TTC549 (cell line): ENCODE data around the gene SGK1.

Experiments used
- FAIRE-seq: peaks from 2 replicates; lab custom pipeline; 2012; peaks lifted over from hg19 to GRCh38; lab: Jason Lieb, UNC

The SGK1 gene

DNA sequence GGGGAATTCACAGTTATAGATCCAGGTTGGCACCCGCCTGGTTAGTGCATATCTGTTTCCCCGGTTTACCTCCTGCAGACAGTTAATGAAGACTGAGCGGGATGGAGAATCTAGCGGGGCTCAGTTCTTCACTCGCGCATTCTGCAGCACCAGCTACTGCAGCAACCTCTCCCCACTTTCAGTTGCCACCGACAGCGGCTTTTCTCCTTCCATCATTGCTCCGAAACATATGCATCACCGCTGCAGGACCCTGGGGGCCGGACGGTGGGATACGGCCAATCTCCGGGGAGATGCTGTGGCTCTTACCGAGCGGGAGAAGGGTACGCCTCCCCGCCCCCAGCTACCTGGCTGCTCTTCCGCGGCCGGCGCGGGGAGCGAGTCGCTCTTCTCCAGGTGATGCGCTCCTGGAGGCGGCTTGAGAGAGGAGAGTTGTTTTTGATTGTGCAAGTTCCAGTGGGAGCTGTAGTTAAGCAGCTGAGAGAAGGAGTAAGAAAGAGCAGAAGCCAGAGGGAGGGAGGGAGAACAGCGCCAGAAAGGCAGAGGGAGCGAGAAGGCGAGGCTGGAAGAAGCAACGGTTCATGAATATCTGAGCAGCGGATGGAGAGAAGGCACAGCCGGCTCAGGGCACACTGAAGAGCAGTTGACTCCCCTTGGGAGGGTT, at the start of gene SGK1:
Gene SGK1 (minus strand): TSS at position 642 of the 661 bp plus-strand sequence. CDS start 652 bp downstream, outside the sequence.
- no peak for FAIRE-seq

DNA sequence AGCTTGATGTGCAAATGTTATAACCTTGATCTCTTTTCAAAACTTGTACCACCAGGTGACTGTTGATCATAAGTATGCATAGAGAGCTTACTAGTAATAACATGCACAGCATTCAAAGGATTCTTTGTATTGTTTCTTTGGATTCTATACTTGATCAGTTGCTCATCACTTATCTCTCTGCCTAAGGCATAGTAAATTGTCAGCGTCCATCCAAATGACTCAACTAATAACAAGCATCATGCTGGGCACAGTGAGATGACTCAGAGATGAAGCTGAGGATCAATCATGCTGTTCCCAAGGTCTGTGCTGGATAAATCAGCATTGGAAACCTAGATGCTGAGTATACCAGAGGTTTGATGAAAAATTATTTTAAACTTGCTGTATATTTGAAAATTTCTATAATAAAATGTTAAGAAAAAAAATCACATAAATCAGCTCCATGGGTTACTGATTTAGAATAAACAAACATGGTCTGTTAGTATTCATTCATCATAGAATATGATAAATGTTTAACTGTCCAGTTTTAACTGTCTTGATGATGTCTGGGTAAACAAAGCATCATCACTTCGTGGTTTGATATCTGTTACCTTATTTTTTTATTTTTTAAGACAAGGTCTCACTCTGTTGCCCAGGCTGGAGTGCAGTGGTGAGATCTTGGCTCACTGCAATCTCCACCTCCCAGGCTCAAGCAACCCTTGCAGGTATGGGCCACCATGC, 45.6 kb upstream of the SGK1 start:
- FAIRE-seq: no peak

DNA sequence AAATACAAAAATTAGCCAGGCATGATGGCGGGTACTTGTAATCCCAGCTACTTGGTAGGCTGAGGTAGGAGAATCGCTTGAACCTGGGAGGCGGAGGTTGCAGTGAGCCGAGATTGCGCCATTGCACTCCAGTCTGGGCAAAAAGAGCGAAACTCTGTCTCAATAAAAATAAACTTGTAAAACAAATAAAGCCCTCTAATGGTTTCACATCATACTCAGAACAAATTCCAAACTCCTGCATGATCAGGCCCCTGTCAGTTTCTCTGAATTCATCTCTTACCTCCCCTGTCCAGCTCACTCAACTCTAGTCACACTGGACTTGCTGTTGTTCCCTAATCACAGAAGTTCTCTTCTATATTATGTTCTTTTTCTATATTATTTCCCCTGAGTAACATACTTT, 43.1 kb upstream of the SGK1 start:
- FAIRE-seq: no peak

DNA sequence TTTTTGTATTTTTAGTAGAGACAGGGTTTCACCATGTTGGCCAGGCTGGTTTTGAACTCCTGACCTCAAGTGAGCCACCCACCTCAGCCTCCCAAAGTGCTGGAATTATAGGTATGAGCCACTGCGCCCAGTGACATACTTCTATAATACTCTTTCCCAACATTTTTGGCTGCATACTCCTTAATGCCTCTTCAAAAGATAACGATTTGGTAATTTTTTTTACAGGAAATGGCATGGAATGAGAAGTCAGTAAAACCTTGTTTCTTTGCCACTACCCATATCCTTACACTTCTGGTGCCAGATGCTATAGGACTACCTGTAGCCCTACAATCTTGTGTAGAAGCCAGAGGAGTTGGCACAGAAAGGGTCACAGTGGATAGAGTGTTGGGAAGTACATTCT, 41.4 kb upstream of the SGK1 start:
- FAIRE-seq: no peak

DNA sequence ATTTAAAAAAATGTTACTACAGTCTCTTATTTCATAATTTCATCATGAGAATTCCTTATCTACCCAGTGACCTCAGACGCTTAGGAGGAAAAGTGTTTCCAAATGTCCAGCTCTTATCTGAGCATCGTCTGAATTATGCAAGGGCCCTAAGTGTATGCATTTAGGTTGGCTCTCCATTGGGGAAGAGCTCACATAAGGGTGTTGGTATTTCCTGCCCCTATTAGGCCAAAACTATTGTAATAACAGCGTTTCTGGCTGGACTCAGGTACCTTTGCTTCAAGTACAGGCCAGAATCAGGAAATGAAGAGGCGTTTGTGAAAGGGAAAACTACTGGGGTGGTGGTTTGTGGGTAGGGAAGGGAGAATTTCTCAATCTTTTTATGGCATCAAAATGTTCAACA, 40.4 kb upstream of the SGK1 start:
- FAIRE-seq: no peak

DNA sequence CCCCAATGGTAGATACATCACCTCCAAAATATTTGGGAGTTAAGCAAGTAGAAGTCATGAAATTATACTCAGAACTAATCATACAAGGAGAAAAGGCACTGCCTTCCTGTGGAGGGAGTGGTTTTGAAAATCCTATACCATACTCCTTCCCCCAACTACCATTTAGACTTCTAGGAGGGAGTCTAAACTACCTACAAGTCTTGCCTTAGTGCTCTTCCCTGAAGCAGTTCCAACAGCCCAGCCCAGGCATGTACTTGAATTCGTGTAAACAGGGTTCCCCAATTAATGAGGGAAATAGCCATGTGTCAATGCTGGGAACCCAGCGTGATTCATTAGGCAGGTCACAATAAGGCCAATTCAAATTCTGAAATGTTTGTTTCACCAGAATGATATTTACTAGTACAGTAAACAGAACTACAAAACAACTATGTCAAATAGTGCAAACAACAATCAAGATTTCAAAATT, 39.1 kb upstream of the SGK1 start:
- FAIRE-seq: no peak

DNA sequence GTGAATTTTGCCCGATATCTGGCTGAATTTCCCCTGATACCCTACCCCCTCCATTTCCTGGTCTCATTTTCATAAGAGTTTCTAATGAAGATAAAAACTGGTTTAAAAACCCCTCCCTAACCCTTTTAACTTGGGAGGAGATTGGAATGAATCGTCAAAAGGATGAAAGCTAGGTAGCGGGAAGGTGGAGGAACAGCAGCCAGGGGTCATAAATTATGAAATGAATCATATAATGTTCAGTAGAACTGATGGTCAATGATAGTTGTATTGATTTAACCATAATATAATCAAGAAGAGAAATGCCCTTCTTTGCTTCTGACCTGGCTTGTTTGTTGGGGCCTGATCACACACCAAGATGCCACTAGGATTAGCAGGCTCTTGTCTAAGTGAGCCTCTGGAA, 38.5 kb upstream of the SGK1 start:
- no peak for FAIRE-seq

DNA sequence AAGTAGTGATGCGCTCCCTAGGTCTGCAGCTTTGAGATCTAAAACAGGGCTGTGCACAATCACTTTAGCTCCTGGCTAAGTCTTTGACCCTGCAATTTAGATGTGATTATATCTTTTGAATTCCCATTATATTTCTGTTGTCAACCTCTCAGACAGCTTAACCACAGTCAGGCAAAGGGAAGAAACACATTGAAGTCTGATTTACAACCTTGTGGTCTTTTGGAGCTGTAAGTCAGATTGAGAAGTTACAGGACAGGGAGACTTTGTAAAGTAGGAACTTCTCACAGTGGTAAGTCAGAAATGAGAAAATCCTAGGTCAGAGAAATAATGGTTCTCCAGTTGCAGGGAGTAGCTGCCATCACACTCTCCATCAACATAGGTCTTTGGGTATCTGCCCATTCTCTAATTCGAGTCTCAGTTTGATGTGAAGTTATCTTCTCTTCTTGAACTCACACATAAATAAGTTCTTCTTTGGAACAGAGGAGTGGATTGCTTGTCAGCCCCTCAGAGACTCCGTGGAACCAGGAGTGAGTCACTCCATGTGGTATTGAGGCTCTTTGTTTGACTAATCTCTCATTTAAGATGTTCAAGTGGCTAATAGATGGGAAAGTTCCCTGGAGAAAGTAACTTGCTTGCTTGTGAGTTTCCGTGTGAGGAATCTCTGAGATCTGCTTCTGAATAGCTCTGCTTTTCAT, 35.0 kb upstream of the SGK1 start:
- no peak for FAIRE-seq

DNA sequence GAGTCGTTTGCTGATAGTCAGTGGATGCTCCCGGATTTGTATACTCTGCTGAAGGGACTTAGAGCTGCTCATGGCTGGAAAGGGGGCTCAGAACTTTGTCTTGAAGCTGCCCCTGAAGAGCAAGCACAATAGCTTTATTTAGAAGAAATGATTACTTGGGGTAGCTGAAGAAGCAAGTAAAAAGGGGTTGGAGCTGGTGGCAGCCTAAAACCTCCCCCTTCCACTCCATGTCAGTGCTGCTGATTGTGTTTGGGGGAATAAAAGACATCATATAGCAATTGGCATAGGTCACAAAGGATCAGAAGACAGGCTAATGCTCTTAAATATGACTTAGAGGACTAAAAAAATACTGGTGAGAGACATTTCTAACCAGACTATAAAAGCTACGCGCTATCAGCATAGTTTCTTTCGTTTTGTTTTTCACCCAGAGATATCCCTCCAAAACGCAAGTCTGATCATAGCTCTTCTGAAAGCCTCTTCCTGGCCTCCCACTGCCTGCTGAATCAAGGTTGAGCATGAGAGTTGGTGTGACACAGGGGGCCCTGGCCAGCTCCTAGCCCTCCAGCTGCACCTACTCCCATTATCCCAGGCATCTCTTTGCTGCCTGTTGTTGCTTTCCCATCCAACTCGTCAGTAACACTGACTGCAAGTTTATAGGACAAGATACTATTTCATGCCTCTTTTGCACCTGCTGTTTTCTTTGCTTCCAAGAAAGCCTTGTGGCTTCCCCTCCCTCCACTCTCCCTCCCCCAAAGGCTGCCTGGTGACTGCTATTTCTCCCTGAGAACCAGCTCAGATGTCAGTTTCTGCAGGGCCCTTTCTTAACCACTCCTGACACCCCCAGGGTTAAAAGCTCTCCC, 33.9 kb upstream of the SGK1 start:
- FAIRE-seq: no peak

DNA sequence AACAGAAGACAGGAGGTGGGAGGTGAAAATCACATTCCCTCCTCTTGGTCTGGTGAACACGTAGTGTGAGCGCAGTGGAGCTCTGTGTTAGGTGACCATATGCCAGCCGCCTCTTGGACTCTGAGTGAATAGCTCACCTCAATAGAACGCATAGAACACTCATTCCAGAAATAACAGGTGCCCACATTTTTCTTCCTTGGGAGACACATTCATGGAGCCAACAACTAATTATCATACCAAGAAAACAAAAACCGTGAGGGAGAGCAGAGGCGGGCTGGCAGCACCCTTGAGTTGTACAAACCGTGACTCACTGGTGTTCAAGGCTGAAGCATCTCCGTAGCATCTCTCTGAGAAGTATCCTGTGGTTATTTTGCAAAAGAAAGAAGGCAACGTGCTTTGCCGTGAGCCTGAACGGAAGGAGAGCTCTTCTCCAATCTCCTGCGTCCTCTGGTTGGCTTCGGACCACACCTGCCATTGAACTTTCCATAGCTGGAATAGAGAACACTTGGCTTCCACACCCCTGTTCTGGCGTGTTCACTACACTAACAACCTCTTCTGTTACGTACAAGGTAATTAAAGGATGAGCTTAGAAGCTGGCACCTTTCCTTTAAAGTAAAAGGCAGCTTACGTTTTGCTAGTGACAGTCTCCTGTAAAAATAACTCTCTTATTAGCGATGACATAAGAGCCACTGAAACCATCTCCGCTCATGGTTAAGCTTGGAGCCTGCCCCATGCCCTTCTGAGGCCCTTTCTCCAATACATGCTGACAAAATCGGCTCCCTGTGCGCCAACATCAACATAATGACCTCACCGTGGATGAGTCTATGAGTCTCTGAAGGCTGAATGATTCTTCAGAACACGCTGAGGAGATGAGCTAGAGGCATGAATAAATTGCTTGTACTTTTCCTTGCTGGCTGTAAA, 30.2 kb upstream of the SGK1 start:
- no peak for FAIRE-seq

DNA sequence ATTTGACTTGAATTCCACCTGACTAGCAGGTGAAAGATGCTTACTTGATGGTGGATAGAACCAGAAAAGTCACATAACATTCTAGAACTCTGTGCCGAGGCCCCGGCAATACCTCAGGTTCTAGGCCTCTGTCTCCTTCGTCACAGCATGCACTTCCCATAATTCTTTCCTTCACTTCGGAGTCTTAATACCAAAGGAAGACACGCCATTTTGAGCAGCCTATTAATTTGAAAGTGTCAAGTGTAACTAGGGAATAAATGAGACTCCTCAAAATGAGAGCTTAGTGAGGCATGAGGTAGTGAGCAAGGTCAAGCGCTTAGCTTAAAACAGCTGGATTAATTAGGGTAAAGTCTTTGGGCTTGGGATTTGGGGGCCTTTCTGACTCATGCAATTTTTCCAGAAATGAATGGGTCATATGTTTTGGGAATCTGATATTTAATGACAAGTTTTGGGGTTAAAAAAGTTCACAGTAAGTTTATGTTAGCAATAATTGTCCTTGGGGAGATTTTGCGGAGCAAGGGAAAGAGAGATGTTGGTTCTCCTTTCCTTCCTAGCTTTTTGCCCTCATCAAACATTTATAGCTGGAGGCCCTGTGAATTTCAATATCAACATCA, 29.1 kb upstream of the SGK1 start:
- FAIRE-seq: no peak

DNA sequence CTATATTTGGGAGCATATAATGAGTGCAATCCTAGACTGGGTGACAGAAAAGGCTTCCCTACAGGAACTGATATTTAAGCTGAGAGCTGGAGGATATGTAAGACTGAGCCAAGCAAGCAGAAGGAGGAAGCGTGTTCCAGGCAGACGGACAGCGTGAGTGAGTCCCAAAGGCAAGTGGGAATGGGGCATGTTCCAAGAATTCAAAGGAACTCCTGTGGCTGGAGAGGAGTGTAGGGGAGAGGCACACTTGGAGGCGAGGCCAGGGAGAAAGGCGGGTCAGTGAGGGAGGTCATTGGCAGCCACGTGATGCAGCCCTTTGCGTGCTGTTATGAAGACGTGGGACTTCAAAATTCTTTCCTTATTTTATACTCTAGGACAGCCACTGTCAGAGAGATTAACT, 27.9 kb upstream of the SGK1 start:
- no peak for FAIRE-seq

DNA sequence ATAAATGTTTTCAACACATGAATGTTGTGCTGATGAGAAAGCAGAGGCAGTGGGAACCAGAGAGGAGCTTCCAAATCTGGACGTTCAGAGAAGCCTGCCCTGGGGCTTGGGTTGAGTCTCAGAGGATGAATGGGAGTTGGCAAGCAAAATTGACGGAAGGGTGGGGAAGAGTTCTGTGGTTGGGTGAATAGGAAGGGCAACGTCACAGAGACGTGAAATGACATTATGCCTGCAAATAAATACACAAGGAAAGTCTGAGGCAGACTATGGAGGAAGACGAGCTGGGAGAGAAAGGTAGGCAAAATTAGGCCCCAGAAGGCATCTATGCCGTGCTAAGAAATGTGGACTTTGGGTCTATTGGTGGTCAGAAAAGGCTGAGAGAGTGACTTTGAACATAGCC, 25.2 kb upstream of the SGK1 start:
- FAIRE-seq: no peak

DNA sequence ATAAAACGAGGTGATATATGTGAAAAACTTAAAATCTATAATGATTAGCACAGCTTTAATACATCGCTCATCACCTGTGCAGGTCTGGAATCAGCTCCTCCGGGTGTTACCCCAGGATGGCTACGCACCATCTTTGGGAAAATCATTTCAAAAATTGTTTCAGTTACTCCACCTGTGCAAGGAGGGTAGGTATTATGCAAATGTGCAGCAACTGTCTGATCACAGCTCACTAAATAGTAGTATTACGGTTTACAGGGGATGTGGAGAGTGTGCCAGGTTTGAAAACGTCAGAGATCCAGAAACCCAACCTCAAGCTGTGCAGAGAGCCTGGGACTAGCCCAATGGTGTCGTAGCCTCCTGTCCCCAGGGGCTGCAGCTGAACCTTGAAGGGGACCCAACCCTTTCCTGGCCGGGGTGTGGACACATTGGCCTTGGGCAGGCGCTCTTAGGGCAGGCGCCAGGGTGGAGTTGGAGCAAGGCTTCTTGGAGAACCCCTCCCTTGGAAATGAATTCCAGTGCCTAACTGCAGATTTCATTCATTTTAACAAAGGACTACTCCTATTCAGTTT, 24.2 kb upstream of the SGK1 start:
- no peak for FAIRE-seq

DNA sequence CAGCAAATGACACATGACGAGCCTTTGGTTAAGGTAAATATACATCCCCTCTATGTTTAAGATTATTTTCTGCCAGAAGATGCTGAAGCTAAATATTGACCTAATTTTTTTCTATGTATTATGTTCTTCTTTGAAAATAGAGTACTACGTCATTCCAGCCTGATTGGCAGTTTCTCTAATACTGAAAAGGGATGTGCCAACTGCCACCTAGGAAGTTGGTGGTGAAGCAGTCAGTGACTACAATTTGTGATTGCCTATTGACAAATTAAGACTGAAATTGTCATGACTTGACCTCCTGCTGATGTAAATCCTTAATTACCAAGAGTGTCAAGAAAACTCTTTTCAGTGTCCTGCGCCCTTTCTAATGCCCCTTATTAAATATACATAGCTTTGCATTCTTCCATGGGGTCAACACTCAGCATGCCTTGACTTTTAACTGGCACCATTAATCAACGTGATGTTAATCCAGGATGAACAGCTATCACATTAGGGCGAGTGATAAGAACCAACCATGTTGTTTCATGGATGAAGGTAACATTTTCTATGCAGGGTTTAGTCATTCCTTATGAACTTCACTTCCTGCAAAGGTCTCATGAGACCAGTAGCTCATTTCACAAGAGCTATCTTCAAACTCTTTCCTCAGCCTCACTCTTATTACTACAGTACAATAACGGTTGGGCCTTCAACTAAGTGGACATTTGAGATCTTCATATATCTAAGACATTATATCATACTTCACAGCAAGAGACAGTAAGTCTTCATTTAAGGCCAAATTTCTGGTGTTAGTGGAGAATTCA, 22.5 kb upstream of the SGK1 start:
- no peak for FAIRE-seq

DNA sequence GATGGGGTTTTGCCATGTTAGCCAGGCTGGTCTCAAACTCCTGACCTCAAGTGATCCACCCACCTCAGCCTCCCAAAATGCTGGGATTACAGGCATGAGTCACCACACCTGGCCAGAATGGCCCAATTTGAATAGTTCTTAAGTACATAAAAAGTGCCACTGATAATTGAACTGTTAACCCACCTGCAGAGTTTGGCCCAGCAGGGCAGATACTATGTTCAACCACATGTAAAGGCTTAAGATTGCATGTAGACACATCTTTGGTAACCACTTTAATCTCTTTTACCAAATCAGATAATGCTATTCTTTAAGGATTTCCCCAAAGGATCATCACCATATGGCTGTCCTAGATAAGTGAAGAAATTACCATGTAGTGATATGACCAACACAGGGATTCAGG, 21.3 kb upstream of the SGK1 start:
- no peak for FAIRE-seq

DNA sequence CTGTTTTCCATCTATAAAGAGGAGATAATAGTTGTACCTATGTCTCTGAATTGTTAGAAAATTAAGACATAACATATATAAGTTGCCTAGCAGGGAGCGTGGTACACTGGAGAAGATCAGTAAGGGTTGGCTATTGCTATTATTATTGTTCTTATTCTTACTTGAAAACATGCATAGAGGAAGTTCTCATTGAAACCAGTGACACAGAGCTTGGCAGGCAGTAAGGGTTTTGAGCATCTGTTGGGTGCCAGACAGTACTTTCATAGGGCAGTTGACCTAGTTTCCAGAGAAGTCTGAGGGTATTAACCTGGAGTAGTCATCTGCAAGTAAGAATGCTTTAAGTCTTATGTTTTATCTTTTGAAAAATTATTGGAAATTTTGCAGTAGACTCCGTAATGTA, 13.3 kb upstream of the SGK1 start:
- FAIRE-seq: no peak

DNA sequence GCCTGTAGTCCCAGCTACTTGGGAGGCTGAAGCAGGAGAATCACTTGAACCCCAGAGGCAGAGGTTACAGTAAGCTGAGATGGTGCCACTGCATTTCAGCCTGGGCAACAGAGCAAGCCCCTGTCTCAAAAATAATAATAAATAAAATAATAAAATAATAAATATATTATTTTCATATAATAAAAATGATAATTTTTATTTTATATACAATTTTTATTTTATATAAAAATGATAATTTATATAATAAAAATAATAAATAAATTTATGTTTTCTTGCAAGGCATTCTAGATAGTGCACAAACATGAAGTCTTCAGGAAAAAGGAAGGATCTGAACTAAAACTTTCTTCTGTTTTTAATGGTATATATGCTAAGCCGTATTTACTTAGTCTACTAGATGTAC, 12.6 kb upstream of the SGK1 start:
- FAIRE-seq: no peak

DNA sequence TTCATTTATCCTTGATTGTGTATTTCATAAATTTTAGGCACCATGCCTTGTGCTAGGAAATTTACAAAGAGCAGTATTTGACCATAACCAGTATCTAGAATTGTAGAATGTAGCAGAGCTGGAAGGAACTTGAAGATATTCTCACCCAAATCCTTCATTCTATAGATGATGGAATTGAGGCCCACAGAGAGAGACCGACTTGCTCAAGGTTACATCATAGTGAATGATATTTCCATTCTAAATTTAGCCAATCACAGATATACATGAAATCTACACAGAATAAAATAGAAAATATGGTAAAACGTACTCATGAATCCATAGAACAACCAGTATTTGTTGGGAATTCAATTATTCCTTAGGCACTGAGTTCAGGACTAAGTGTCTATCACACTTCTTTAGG, 10.9 kb upstream of the SGK1 start:
- FAIRE-seq: no peak

DNA sequence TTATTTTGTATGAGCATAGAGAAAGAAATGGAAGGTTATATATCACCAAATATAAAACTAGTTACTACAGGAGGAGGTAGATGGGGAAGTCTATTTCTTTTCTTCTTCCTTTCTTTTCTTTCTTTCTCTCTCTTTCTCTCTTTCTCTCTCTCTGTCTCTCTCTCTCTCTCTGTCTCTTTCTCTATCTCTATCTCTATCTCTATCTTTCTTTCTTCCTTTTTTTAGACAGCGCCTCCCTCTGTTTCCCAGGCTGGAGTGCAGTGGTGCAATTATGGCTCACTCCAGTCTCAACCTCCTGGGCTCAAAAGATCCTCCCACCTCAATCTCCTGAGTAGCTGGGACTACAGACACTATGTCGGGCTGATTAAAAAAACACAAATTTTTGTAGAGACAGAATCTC, 10.2 kb upstream of the SGK1 start:
- no peak for FAIRE-seq
